Activated gamma-delta T cell treated with anti-CD3 and anti-CD28 coated beads, Interleukin-2, amount 50 U/mL, for 16 hours (primary cell): ENCODE measurements around the gene RIPOR3.
"Not testable (repeated sequence)": the region's sequence is repeated elsewhere in the genome, so short reads cannot be mapped to it uniquely, and the experiment has no call there.

Experiments
- DNase-seq: peaks from one replicate; pipeline ENCODE4 v3.0.0-alpha.2; 2020; ENCODE audit warnings: low read depth

RIPOR3 gene

GRCh38 chr20:50704971-50705370 is 13.6 kb upstream of the RIPOR3 start:
- DNase-seq: no peak

DNA sequence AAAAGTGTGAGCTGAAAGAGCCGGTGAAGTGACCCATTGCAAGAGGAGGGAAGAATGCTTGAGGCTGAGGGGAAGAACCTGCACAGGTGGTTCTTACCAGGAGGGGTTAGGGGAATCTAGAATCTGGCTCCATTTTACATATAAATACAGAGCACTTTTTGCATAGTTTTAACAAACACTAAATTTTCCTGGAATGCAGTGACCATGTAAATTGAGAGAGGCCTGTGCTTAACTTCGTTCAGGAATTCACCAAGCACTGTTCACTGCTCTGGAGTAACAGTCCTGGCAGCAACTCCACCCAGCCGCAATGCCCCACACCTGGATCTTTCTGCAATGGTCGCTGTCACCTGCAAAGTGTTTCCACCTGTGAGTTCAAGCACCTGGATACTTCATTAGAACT is 13.2 kb upstream of the RIPOR3 start:
- no peak for DNase-seq

DNA sequence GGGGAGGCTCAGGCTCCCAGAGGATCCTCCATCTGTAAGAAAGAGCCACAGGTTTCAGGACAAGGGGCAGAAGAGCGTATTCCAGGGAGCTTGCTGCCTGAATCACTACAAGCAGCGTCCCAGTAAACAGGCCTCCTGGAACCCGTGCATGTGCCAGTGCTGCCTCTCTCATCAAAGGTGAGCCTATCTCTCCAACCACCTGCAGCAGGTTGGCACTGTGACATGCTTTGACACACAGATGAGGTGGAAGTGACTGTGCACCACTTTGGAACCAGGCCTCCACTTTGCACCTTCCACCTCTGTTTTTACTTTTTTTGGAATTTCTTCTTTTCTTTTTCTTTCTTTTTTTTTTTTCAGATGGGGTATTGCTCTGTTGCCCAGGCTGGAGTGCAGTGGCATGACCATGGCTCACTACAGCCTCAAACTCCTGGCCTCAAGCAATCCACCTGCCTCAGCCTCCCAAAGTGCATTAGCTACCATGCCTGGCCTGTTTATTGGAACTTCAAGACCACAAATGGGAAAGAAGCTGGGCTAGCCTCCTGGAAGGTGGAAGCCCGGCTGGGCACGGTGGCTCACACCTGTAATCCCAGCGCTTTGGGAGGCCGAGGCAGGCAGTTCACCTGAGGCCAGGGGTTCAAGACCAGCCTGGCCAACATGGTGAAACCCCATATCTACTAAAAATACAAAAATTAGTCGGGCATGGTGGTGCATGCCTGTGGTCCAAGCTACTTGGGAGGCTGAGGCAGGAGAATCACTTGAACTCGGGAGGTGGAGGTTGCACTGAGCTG is 12.5 kb upstream of the RIPOR3 start:
- DNase-seq: not testable (repeated sequence)

GRCh38 chr20:50701041-50701963 is 10.0 kb upstream of the RIPOR3 start:
- DNase-seq: no peak

GRCh38 chr20:50699688-50700087 is 8.3 kb upstream of the RIPOR3 start:
- DNase-seq: no peak

DNA sequence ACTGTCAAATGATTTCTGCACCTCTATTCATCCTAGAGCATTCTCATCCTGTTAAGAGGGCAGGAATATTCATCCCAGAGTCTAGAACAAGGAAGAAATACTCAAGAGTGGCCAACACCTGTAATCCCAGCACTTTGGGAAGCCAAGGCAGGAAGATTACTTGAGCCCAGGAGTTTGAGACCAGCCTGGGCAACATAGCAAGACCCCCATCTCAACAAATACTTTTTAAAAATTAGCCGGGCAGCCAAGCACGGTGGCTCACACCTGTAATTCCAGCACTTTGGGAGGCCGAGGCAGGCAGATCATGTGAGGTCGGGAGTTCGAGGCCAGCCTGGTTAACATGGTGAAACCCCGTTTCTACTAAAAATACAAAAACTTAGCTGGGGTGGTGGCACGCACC is 6.9 kb upstream of the RIPOR3 start:
- DNase-seq: not testable (repeated sequence)

DNA sequence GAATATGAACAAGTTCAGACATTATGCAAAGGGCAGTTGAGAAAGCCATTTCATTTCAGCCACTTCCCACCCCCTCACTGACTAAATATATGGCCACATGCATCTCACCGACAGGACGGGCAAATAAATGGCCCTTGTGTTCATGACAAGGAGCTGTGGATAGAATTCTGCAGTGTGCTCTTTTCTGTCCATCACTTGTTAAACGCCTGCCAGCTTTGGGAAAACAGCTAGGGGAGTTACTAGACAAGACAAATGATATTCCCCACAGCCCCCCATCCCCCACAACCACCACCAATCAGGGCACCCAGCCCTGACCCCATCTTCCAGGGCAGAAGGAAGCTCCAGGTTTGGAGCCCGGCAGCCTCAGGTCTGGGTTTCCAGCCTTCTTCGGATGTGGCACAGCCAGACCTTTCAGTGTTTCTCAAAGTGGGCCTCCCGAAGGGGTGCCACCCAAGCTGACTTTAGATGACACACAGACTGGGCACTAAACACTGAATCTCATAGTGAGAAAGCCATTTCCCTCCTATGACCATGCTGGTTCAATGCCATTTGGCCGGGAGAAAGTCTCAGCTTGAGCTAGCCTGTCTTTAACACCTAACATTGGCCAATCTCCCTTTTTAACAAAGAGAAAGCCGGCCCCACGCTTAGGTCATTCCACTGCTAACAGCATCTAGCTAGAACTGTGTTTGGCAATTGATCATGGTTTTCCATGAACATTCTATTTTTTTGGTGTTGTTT is 4.0 kb upstream of the RIPOR3 start:
- DNase-seq: no peak

GRCh38 chr20:50694379-50695134 is 3.2 kb upstream of the RIPOR3 start:
- DNase-seq: no peak

DNA sequence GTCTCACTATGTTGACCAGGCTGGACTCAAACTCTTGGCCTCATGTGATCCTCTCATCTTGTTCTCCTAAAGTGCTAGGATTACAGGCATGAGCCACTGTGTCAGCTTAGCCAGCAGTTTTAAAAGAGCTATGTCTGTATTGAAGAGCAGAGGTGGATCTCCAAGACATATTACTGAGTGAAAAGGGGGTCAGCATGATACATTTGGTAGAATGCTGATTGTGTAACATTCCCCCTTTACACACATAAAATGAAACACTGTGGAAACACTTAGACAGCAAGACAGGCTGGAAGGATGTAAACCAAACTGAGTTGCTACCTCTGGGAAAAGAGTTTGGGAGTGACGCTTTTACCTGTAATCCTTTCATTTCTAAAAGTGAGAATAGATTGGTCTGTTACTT is 1.7 kb upstream of the RIPOR3 start:
- no peak for DNase-seq

- no peak for DNase-seq
Measured at GRCh38 chr20:50692552-50692933, 1.2 kb upstream of the RIPOR3 start.

- no peak for DNase-seq
Measured at GRCh38 chr20:50691573-50692551, 520 bp upstream of the RIPOR3 start.

GRCh38 chr20:50689864-50690649 is 1.3 kb downstream of the RIPOR3 start:
- DNase-seq: no peak

DNA sequence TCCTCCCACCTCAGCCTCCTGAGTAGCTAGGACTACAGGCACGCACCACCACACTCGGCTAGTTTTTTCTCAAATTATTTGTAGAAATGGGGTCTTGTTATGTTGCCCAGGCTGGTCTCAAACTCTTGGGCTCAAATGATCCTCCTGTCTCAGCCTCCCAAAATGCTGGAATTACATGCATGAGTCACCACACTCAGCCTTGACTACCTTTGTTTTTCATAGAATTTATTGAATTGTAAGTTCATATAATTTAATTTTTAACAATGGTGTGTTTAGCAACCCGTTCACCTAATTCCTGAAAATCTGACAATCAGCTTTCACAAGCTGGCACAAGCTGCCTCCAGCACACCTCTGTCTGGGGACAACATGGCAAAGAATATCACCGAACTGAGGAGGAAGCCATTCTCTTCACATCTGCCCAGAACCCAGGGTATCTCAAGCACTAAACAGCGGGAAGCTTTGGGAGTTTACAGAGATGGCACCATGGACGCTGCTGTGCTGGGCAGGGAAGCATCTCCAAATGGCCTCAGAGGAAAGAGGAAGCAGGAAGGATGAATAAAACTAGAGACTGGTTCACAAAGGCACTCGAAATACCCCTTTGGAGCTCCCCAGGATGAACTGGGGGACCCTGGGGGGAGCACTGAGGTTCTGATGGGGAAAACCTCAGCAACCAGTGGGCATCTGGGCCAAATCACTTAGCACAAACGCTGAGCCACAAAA is 2.9 kb downstream of the RIPOR3 start:
- DNase-seq: no peak

DNA sequence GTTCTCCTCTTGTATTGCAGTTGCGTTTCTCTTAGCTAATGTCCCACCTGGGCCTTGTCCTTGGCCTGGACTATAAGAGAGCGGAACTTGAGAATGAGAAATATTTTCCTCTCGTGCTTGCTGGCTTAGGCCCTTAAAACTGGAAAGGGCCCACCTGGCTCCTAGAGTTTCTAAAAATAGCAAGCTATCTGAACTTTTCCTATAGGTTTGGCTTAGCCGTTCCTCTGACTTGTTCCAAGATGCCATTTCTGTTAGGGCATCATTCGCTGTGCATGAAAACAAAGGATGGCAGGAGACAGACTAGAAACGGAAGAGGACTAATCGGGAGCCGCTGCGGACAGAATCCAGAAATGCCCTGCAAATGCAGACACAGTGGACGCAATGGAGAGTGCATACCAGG is 4.5 kb downstream of the RIPOR3 start:
- DNase-seq: no peak

GRCh38 chr20:50683570-50683969 is 7.8 kb downstream of the RIPOR3 start:
- no peak for DNase-seq

DNA sequence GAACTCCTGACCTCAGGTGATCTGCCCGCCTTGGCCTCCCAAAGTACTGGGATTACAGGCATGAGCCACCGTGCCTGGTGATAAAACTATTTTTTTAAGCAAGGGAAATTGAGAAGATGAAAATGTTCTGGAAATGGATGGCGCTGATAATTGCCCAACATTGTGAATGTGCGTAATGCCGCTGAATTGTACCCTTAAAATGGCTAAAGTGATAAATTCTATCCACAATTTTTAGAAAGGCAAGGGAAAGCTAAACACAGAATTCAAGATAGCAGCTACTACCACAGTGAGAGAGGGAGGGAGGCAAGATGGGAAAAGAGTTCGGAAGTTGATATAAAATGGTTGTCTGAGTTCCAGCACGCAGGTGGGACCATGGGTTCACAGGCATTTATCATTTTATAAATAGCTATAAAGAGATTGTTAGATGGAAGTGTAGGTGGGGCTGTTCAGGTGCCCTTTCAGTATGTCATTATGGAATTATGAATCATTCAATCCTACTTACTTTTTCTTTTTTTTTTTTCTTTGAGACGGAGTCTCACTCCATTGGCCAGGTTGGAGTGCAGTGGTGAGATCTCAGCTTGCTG is 8.3 kb downstream of the RIPOR3 start:
- no peak for DNase-seq

DNA sequence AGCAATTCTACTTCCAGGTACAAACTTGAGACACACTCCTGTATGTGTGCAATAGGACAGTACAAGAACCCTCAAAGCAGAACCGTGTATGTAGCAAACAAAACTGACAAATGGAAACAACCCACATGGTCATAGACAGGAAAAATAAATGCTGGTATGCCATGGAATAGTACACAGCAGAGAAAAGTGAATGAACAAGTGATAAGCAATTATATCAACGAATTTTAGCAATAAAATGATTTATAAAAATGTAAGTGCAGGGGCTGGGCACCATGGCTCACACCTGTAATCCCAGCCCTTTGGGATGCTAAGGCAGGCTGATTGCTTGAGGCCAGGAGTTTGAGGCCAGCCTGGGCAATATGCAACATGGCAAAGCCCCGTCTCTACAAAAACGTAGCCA is 9.3 kb downstream of the RIPOR3 start:
- DNase-seq: no peak

GRCh38 chr20:50681359-50682064 is 9.8 kb downstream of the RIPOR3 start:
- no peak for DNase-seq
